HCT116 (cell line): ENCODE measurements around the gene OPCML. TPM values are rescaled to one million over a fixed set of nuclear protein-coding genes. Genes with fewer than 3 reads are reported as not detected.

Experiments used
- ATAC-seq: fragments of 200-7000 bp; cut with Tn5 transposase; 2 replicates; pipeline ENCODE4 v1.9.1; 2020; ENCODE audit warnings: mild to moderate bottlenecking, moderate library complexity
- BruUV-seq: library from RNA; stranded (reverse); fragments of 400-500 nt; replicated peaks from 2 replicates; lab custom pipeline; 2021; lab: Mats Ljungman, UMichigan
- CTCF ChIA-PET: fragments of 300-600 bp; sonication (Branson Sonifier 250); formaldehyde crosslinking; loops from one replicate; lab custom pipeline; 2021; ENCODE audit warnings: antibody characterized with exemption; lab: Charles Lee
- POLR2A ChIA-PET: fragments of 300-600, 350-600 bp; sonication (Branson Sonifier 250); formaldehyde crosslinking; loops from one replicate; lab custom pipeline; 2021; ENCODE audit warnings: antibody characterized with exemption; lab: Charles Lee
- RAD21 ChIA-PET, 2 experiments: fragments of 300-600 bp; sonication (Branson Sonifier 250); formaldehyde crosslinking; loops; one replicate each; lab custom pipeline; 2023; ENCODE audit warnings: low total read pairs in 2 of 2; ENCODE audit not compliant: uncharacterized antibody in 2 of 2, unreplicated experiment in 2 of 2, low non-redundant PET in 1 of 2; lab: Charles Lee
- DNase-seq: peaks from one replicate; pipeline ENCODE4 v3.0.0-alpha.2; 2010; ENCODE audit warnings: low read depth, low spot score
- H2AFZ ChIP-seq: fragments of 200-600 bp; shearing (Covaris generic), sonication (generic); 2 replicates; pipeline ENCODE4 v1.6.1; 2017; ENCODE audit warnings: low read depth, mixed run types, mixed read lengths, antibody characterized with exemption, low read length; ENCODE audit not compliant: poor library complexity, severe bottlenecking
- H3K27ac ChIP-seq: 2 replicates; pipeline ENCODE4 v1.5.1; 2012; ENCODE audit warnings: low read depth, low read length
- H3K27me3 ChIP-seq: fragments of 200-600 bp; sonication (generic); 2 replicates; pipeline ENCODE4 v1.6.1; 2016; ENCODE audit warnings: mixed run types, low read length, mixed read lengths; ENCODE audit not compliant: insufficient read depth
- H3K36me3 ChIP-seq, 2 experiments: fragments of 200-500 bp in 1 of 2; fragments of 200-600 bp in 1 of 2; sonication (Bioruptor generic) in 1 of 2; sonication (generic) in 1 of 2; 2 replicates each; pipeline versions ENCODE4 v1.5.1 to v1.6.1; 2014 to 2016; ENCODE audit warnings: low read length in 2 of 2, inconsistent platforms in 1 of 2, mixed read lengths in 1 of 2, mixed run types in 1 of 2; ENCODE audit not compliant: insufficient read depth in 2 of 2, control insufficient read depth in 1 of 2
- H3K4me1 ChIP-seq, 2 experiments: fragments of 200-600 bp in 1 of 2; sonication (generic) in 1 of 2; 2 replicates each; pipeline versions ENCODE4 v1.5.1 to v1.6.1; 2012 to 2017; ENCODE audit warnings: low read length in 2 of 2, inconsistent platforms in 1 of 2, mild to moderate bottlenecking in 1 of 2, mixed read lengths in 1 of 2, mixed run types in 1 of 2, moderate library complexity in 1 of 2; ENCODE audit not compliant: insufficient read depth in 2 of 2, control insufficient read depth in 1 of 2
- H3K4me2 ChIP-seq: fragments of 200-600 bp; sonication (generic); 2 replicates; pipeline ENCODE4 v1.6.1; 2017; ENCODE audit warnings: mixed run types, low read length, mixed read lengths
- H3K4me3 ChIP-seq, 2 experiments: fragments of 200-600 bp in 1 of 2; sonication (generic) in 1 of 2; replicated peaks in 1 of 2; 2 replicates each; pipeline ENCODE4 v1.5.1; 2011 to 2016; ENCODE audit warnings: low read length in 2 of 2, control low read depth in 1 of 2, low read depth in 1 of 2, mild to moderate bottlenecking in 1 of 2, mixed read lengths in 1 of 2, mixed run types in 1 of 2
- H3K79me2 ChIP-seq: fragments of 200-600 bp; sonication (generic); 2 replicates; pipeline ENCODE4 v1.6.1; 2017; ENCODE audit warnings: mild to moderate bottlenecking, mixed run types, low read length, moderate library complexity, mixed read lengths; ENCODE audit not compliant: insufficient read depth
- H3K9ac ChIP-seq: fragments of 200-600 bp; sonication (generic); 2 replicates; pipeline ENCODE4 v1.6.1; 2016; ENCODE audit warnings: low read length, mixed read lengths
- H3K9me2 ChIP-seq: fragments of 200-600 bp; sonication (generic), shearing (Covaris generic); 2 replicates; pipeline ENCODE4 v1.6.1; 2017; ENCODE audit warnings: mixed run types, mild to moderate bottlenecking, moderate library complexity; ENCODE audit not compliant: insufficient read depth
- H3K9me3 ChIP-seq, 2 experiments: fragments of 200-500 bp in 1 of 2; fragments of 200-600 bp in 1 of 2; sonication (Bioruptor generic) in 1 of 2; sonication (generic) in 1 of 2; 2 replicates each; pipeline ENCODE4 v1.6.1; 2014 to 2017; ENCODE audit warnings: low read length in 2 of 2, mixed read lengths in 2 of 2, inconsistent platforms in 1 of 2, low read depth in 1 of 2, mild to moderate bottlenecking in 1 of 2, mixed run types in 1 of 2, moderate library complexity in 1 of 2; ENCODE audit not compliant: control insufficient read depth in 1 of 2, insufficient read depth in 1 of 2
- H4K20me1 ChIP-seq: fragments of 200-600 bp; sonication (generic), shearing (Covaris generic); 2 replicates; pipeline ENCODE4 v1.6.1; 2017; ENCODE audit warnings: mixed run types, mild to moderate bottlenecking, moderate library complexity; ENCODE audit not compliant: insufficient read depth
- ATF3 ChIP-seq: IDR thresholded peaks from 2 replicates; pipeline ENCODE4 v1.6.1; 2012
- CBX3 ChIP-seq: IDR thresholded peaks from 2 replicates; pipeline ENCODE4 v1.6.1; 2012; ENCODE audit warnings: low read depth
- EGR1 ChIP-seq: IDR thresholded peaks from 2 replicates; pipeline ENCODE4 v1.6.1; 2012; ENCODE audit warnings: low read depth
- ELF1 ChIP-seq: IDR thresholded peaks from 2 replicates; pipeline ENCODE4 v1.6.1; 2012; ENCODE audit warnings: low read depth, borderline replicate concordance
- EZH2 ChIP-seq: fragments of 200-600 bp; sonication (generic); IDR thresholded peaks from 2 replicates; pipeline ENCODE4 v1.6.1; 2017; ENCODE audit warnings: antibody characterized with exemption, mixed run types
- JUND ChIP-seq: IDR thresholded peaks from 2 replicates; pipeline ENCODE4 v1.6.1; 2012
- MAX ChIP-seq: IDR thresholded peaks from 2 replicates; pipeline ENCODE4 v1.6.1; 2012
- RAD21 ChIP-seq: IDR thresholded peaks from 2 replicates; pipeline ENCODE4 v1.6.1; 2012; ENCODE audit warnings: low read depth, mild to moderate bottlenecking
- REST ChIP-seq: IDR thresholded peaks from 2 replicates; pipeline ENCODE4 v1.6.1; 2012; ENCODE audit warnings: low read depth
- SIN3A ChIP-seq: IDR thresholded peaks from 2 replicates; pipeline ENCODE4 v1.6.1; 2012; ENCODE audit warnings: low read depth
- TCF7L2 ChIP-seq: IDR thresholded peaks from 2 replicates; pipeline ENCODE4 v1.7.0; 2011; ENCODE audit warnings: borderline replicate concordance, inconsistent platforms; ENCODE audit not compliant: insufficient read depth, insufficient read length; ENCODE audit errors: extremely low read depth
- YY1 ChIP-seq: IDR thresholded peaks from 2 replicates; pipeline ENCODE4 v1.6.1; 2011; ENCODE audit warnings: low read length, low read depth, moderate library complexity, mild to moderate bottlenecking; ENCODE audit not compliant: insufficient replicate concordance; ENCODE audit errors: extremely low read depth
- ZBTB33 ChIP-seq: IDR thresholded peaks from 2 replicates; pipeline ENCODE4 v1.6.1; 2011; ENCODE audit warnings: mild to moderate bottlenecking, low read length, moderate library complexity; ENCODE audit not compliant: insufficient replicate concordance; ENCODE audit errors: extremely low read depth
- ZNF274 ChIP-seq: fragments of 200-500 bp; sonication (Bioruptor generic); IDR thresholded peaks from 2 replicates; pipeline ENCODE4 v1.6.1; 2014; ENCODE audit warnings: mild to moderate bottlenecking, low read depth, low read length, inconsistent platforms
- intact Hi-C: fragments of 100-400 bp; cut with micrococcal nuclease; formaldehyde crosslinking; loops from 2 replicates; pipeline ENCODE4 v1.10.0; 2022
- total RNA-seq: library from RNA; stranded (reverse); gene quantifications from one replicate; pipeline ENCODE4 v1.2.1, GENCODE V29; 2021; ENCODE audit not compliant: unreplicated experiment

OPCML gene
- total RNA-seq, 1 experiment from 2014 or later, result not detected

GRCh38 chr11:132669949-132670348 lies 862.4 kb downstream of the OPCML start:
- Histone ChIP-seq H3K27ac (no peak overlapping the region), H3K9me2 (no peaks in the 10 kb centered on the region), H2AFZ (no peak overlapping the region), H3K36me3 (no peaks in the 10 kb centered on the region), H3K9me3 (peaks cover 18 to 27% of the 10 kb centered on the region in 2 experiments; a peak in 2 of 4 replicates), H3K4me3 (no peak overlapping the region), H3K9ac (no peak overlapping the region), H3K4me1 (no peaks in the 10 kb centered on the region), H4K20me1 (no peaks in the 10 kb centered on the region), H3K79me2 (no peaks in the 10 kb centered on the region), H3K27me3 (no peaks in the 10 kb centered on the region), H3K4me2 (no peak overlapping the region)
- ChIA-PET RAD21 (no interaction called here), CTCF (no interaction called here), POLR2A (no interaction called here)
- DNase-seq (no peak), ATAC-seq (no peak)
- intact Hi-C loops, result no loop called here
- TF ChIP-seq YY1 (no peak), EZH2 (no peak), ELF1 (no peak), ZNF274 (no peak), MAX (no peak), SIN3A (no peak), EGR1 (no peak), ZBTB33 (no peak), RAD21 (no peak), CBX3 (no peak), TCF7L2 (no peak), JUND (no peak), ATF3 (no peak), REST (no peak)
- BruUV-seq, result no TSS peak
